Measurements from ENCODE around the gene ARHGAP11A.
"Not testable (repeated sequence)": the region's sequence is repeated elsewhere in the genome, so short reads cannot be mapped to it uniquely, and the experiment has no call there.

The ARHGAP11A gene

GRCh38 chr15:32615051-32615870, at the start of gene ARHGAP11A:
TSS of gene ARHGAP11A (plus strand) at chr15:32615504. CDS start at chr15:32616212, 708 bp downstream.
- DNase-seq, result not testable (repeated sequence)

- not testable (repeated sequence) for DNase-seq
These were observed 46.3 kb upstream of the ARHGAP11A start for GRCh38 chr15:32568988-32569387.

- DNase-seq, result not testable (repeated sequence)
These were observed 36.8 kb upstream of the ARHGAP11A start for GRCh38 chr15:32578482-32578881.

- DNase-seq, result not testable (repeated sequence)
These were observed 29.5 kb upstream of the ARHGAP11A start for GRCh38 chr15:32585844-32586243.

- not testable (repeated sequence) for DNase-seq
These were observed 22.2 kb upstream of the ARHGAP11A start, which contains the start of gene GOLGA8N for GRCh38 chr15:32593151-32593550. TSS of gene GOLGA8N (plus strand) at chr15:32593456.

GRCh38 chr15:32609518-32609917, 5.8 kb upstream of the ARHGAP11A start:
- DNase-seq, result not testable (repeated sequence)

- not testable (repeated sequence) for DNase-seq
These were observed 4.6 kb upstream of the ARHGAP11A start for GRCh38 chr15:32610719-32611118.

- not testable (repeated sequence) for DNase-seq
These were observed 623 bp upstream of the ARHGAP11A start for GRCh38 chr15:32614712-32615050.

GRCh38 chr15:32615871-32616426, 645 bp downstream of the ARHGAP11A start:
- not testable (repeated sequence) for DNase-seq

GRCh38 chr15:32636410-32636809, 21.1 kb downstream of the ARHGAP11A start:
- no peak for DNase-seq

GRCh38 chr15:32636908-32637567, 21.7 kb downstream of the ARHGAP11A start:
- DNase-seq, result no peak

- no peak for DNase-seq
These were observed 22.4 kb downstream of the ARHGAP11A start for GRCh38 chr15:32637704-32638103.

GRCh38 chr15:32641517-32642059, 26.3 kb downstream of the ARHGAP11A start, which contains the start of gene SCG5:
TSS of gene SCG5 (plus strand) at chr15:32641710. CDS start at chr15:32643593, 1,883 bp downstream.
- no peak for DNase-seq

- DNase-seq, result no peak
These were observed 27.5 kb downstream of the ARHGAP11A start for GRCh38 chr15:32642667-32643435.

GRCh38 chr15:32643907-32644445, 28.7 kb downstream of the ARHGAP11A start:
- no peak for DNase-seq

- no peak for DNase-seq
These were observed 31.0 kb downstream of the ARHGAP11A start for GRCh38 chr15:32646291-32646690.

GRCh38 chr15:32649342-32649741, 34.0 kb downstream of the ARHGAP11A start:
- DNase-seq, result no peak

- no peak for DNase-seq
These were observed 36.0 kb downstream of the ARHGAP11A start for GRCh38 chr15:32651229-32651837.

- no peak for DNase-seq
These were observed 36.9 kb downstream of the ARHGAP11A start for GRCh38 chr15:32652178-32652577.

GRCh38 chr15:32656091-32656490, 40.8 kb downstream of the ARHGAP11A start:
- DNase-seq, result no peak

GRCh38 chr15:32656496-32656895, 41.2 kb downstream of the ARHGAP11A start:
- DNase-seq, result no peak
